ENCODE measurements around the gene CCDC40.

GRCh38 chr17:80086616-80087015 lies 50.2 kb downstream of the CCDC40 start:
- TF ChIP-seq, protein P1, sequence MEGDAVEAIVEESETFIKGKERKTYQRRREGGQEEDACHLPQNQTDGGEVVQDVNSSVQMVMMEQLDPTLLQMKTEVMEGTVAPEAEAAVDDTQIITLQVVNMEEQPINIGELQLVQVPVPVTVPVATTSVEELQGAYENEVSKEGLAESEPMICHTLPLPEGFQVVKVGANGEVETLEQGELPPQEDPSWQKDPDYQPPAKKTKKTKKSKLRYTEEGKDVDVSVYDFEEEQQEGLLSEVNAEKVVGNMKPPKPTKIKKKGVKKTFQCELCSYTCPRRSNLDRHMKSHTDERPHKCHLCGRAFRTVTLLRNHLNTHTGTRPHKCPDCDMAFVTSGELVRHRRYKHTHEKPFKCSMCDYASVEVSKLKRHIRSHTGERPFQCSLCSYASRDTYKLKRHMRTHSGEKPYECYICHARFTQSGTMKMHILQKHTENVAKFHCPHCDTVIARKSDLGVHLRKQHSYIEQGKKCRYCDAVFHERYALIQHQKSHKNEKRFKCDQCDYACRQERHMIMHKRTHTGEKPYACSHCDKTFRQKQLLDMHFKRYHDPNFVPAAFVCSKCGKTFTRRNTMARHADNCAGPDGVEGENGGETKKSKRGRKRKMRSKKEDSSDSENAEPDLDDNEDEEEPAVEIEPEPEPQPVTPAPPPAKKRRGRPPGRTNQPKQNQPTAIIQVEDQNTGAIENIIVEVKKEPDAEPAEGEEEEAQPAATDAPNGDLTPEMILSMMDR (conservative IDR thresholded peaks at IDR 0.05; ENCODE audit: low read depth, low read length), result no peak
- no peak for TF ChIP-seq EZH2 (IDR thresholded peaks at IDR 0.05; ENCODE audit: low read length, unreplicated experiment)
- TF ChIP-seq EZH2phosphoT487 (IDR thresholded peaks at IDR 0.05; ENCODE audit: borderline replicate concordance, low read length), result no peak
